ENCODE data around the gene PCAT7. TPM values are rescaled to one million over a fixed set of nuclear protein-coding genes. Genes with fewer than 3 reads are reported as not detected.
"Not testable (repeated sequence)": the region's sequence is repeated elsewhere in the genome, so short reads cannot be mapped to it uniquely, and the experiment has no call there.

PCAT7 gene
- total and polyA plus RNA-seq, 9 of the 15 experiments (the other 6 are each of a cell fraction or from before 2014, with no cell fraction given), result 0.09 to 0.13 TPM; not detected in 7

DNA sequence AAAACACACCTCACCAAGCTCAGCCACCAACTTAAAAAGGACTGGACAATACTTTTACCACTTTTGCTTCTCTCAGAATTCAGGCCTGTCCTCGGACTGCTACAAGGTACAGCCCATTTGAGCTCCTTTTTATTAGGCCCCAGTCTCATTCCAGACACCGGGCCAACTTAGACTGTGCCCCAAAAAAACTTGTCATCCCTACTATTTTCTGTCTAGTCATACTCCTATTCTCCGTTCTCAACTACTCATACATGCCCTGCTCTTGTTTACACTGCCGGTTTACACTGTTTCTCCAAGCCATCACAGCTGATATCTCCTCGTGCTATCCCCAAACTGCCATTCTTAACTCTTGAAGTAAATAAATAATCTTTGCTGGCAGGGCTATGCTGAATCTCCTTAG, 10.5 kb upstream of the PCAT7 start:
- DNase-seq (ENCODE audit: extremely low read depth in 1 of 4, low spot score in 3 of 4); FAIRE-seq; H2AFZ ChIP-seq (ENCODE audit: low read depth, low read length); H3K36me3 ChIP-seq (ENCODE audit: control insufficient read depth, insufficient read depth, low read length); H3K4me3 ChIP-seq; H3K9me1 ChIP-seq (ENCODE audit: control insufficient read depth, insufficient read depth, low read length); BruUV-seq (replicated peaks); H3K27me3 ChIP-seq (ENCODE audit: control insufficient read depth in 2 of 2, insufficient read depth in 2 of 2, low read length in 2 of 2); CTCF ChIA-PET (ENCODE audit: low intra/inter-chr PET ratio); H3K9me3 ChIP-seq (replicated peaks; ENCODE audit: control insufficient read depth, insufficient read depth, low read depth, low read length); H3K4me2 ChIP-seq (ENCODE audit: insufficient read depth, low read length); H4K20me1 ChIP-seq (replicated peaks; ENCODE audit: control insufficient read depth, insufficient read depth, low read length); in situ Hi-C loops (cut with MboI); ATAC-seq; intact Hi-C loops (cut with micrococcal nuclease); H3K4me1 ChIP-seq (replicated peaks in 1 of 2; ENCODE audit: control insufficient read depth in 2 of 2, insufficient read depth in 2 of 2, low read length in 2 of 2); H3K27ac ChIP-seq (ENCODE audit: extremely low read depth, low read depth, low read length); POLR2A ChIA-PET; H3K9ac ChIP-seq (ENCODE audit: insufficient read depth in 1 of 2, low read depth in 2 of 2, low read length in 2 of 2); H3K79me2 ChIP-seq (ENCODE audit: control insufficient read depth, insufficient read depth, low read length): not testable (repeated sequence)
- 0% methylated on average over 2 of the region's 5 CpGs for WGBS (ENCODE audit: insufficient coverage, low coverage, missing lambda C conversion rate)
- peak; percentile 76 for TF ChIP-seq MAFG (tag; conservative IDR thresholded peaks at IDR 0.05)
- TF ChIP-seq NFE2L1 (tag; IDR thresholded peaks at IDR 0.05; ENCODE audit: borderline replicate concordance, low read depth), result peak; percentile 34; the same call in 1 of the 2 replicates
- peak; percentile 39; the same call in 1 of the 2 replicates for TF ChIP-seq C11orf30 (IDR thresholded peaks at IDR 0.05; ENCODE audit: low read depth)
- TF ChIP-seq ZNF316 (IDR thresholded peaks at IDR 0.05), result peak; percentile 68

- intact Hi-C loops (cut with micrococcal nuclease), result no loop called here
- FAIRE-seq, result no peak
- WGBS (ENCODE audit: insufficient coverage, low coverage, missing lambda C conversion rate), result 0% methylated on average over 1 of the region's 1 CpG
- in situ Hi-C loops (cut with MboI), result no loop called here
- ChIA-PET POLR2A (no interaction called here), CTCF (ENCODE audit: low intra/inter-chr PET ratio) (no interaction called here)
- Histone ChIP-seq H3K27me3 (ENCODE audit: control insufficient read depth in 2 of 2, insufficient read depth in 2 of 2, low read length in 2 of 2) (no peaks in the 10 kb centered on the region; a peak in 1 of 5 replicates), H3K4me3 (no peak overlapping the region), H3K79me2 (ENCODE audit: control insufficient read depth, insufficient read depth, low read length) (no peaks in the 10 kb centered on the region), H3K9ac (ENCODE audit: insufficient read depth in 1 of 2, low read depth in 2 of 2, low read length in 2 of 2) (no peak overlapping the region), H3K4me2 (ENCODE audit: insufficient read depth, low read length) (no peak overlapping the region), H4K20me1 (replicated peaks; ENCODE audit: control insufficient read depth, insufficient read depth, low read length) (no peaks in the 10 kb centered on the region), H3K4me1 (replicated peaks in 1 of 2; ENCODE audit: control insufficient read depth in 2 of 2, insufficient read depth in 2 of 2, low read length in 2 of 2) (no peaks in the 10 kb centered on the region), H3K9me1 (ENCODE audit: control insufficient read depth, insufficient read depth, low read length) (no peaks in the 10 kb centered on the region), H3K9me3 (replicated peaks; ENCODE audit: control insufficient read depth, insufficient read depth, low read depth, low read length) (no peaks in the 10 kb centered on the region; the same call in 1 of the 2 replicates), H3K36me3 (ENCODE audit: control insufficient read depth, insufficient read depth, low read length) (no peaks in the 10 kb centered on the region), H2AFZ (ENCODE audit: low read depth, low read length) (no peak overlapping the region), H3K27ac (ENCODE audit: extremely low read depth, low read depth, low read length) (no peak overlapping the region)
- no peak for DNase-seq (ENCODE audit: extremely low read depth in 1 of 4, low spot score in 3 of 4)
- BruUV-seq (replicated peaks), result no TSS peak
- TF ChIP-seq ZBTB43 (CRISPR knock-in tag; IDR thresholded peaks at IDR 0.05), result no peak
- no peak for TF ChIP-seq ZNF586 (CRISPR knock-in tag; conservative IDR thresholded peaks at IDR 0.05)
- no peak for TF ChIP-seq TAF9B (IDR thresholded peaks at IDR 0.05; ENCODE audit: partially characterized antibody)
- TF ChIP-seq ZC3H8 (IDR thresholded peaks at IDR 0.05), result no peak
- ATAC-seq, result no peak
Measured at GRCh38 chr9:94545940-94546339, 8.9 kb upstream of the PCAT7 start.

All from K562 (cell line).